Dermis microvascular lymphatic vessel endothelial cell (primary cell): ENCODE measurements around the gene GEMIN8. TPM values are rescaled to one million over a fixed set of nuclear protein-coding genes. Genes with fewer than 3 reads are reported as not detected.

Source experiments
- total RNA-seq: library from RNA; depleted of rRNA; stranded (reverse); fragments of >200 nt; gene quantifications from 2 replicates; pipeline ENCODE4 v1.2.1, GENCODE V29; 2014

GEMIN8 gene
- total RNA-seq, 1 donor from 2014 or later, result 10.8 TPM

Other genes with a start within 250 kb of the GEMIN8 start
- gene GPM6B, start 212.8 kb downstream of the GEMIN8 start, total RNA-seq, result 0.13 TPM in 1 of 2 replicates, not detected in the other